H1 (cell line): Measurements from ENCODE around the gene UPB1. TPM values are rescaled to one million over a fixed set of nuclear protein-coding genes. Genes with fewer than 3 reads are reported as not detected.

Experiments
- CTCF ChIA-PET: fragments of 300-600 bp; sonication (Branson Sonifier 250); formaldehyde crosslinking; loops from one replicate; lab custom pipeline; 2021; ENCODE audit not compliant: partially characterized antibody; lab: Charles Lee
- POLR2A ChIA-PET: fragments of 300-600 bp; sonication (Branson Sonifier 250); formaldehyde crosslinking; loops from one replicate; lab custom pipeline; 2021; ENCODE audit warnings: inconsistent platforms; ENCODE audit not compliant: partially characterized antibody; lab: Charles Lee
- DNase-seq, 2 experiments: peaks; one replicate each; pipeline versions ENCODE4 v3.0.0 to v3.0.0-alpha.2; 2010 to 2022; ENCODE audit warnings: low spot score in 2 of 2, low read depth in 1 of 2, mixed read lengths in 1 of 2
- FAIRE-seq: peaks from 2 replicates; lab custom pipeline; 2011; peaks lifted over from hg19 to GRCh38; lab: Jason Lieb, UNC
- H2AFZ ChIP-seq: 2 replicates; pipeline ENCODE4 v1.8.1; 2012; ENCODE audit warnings: low read length, inconsistent platforms
- H2AK5ac ChIP-seq: 2 replicates; pipeline ENCODE4 v1.6.1; 2013; ENCODE audit warnings: low read depth, low read length
- H2BK120ac ChIP-seq: replicated peaks from 2 replicates; pipeline ENCODE3; 2013; ENCODE audit warnings: low read depth, low read length, inconsistent platforms
- H2BK12ac ChIP-seq: 2 replicates; pipeline ENCODE4 v1.6.1; 2013; ENCODE audit warnings: low read depth, low read length
- H2BK15ac ChIP-seq: 2 replicates; pipeline ENCODE4 v1.6.1; 2013; ENCODE audit warnings: low read length
- H2BK20ac ChIP-seq: 2 replicates; pipeline ENCODE4 v1.6.1; 2013; ENCODE audit warnings: low read length
- H2BK5ac ChIP-seq: 2 replicates; pipeline ENCODE4 v1.6.1; 2013; ENCODE audit warnings: low read depth, low read length
- H3K14ac ChIP-seq: 2 replicates; pipeline ENCODE4 v1.6.1; 2013; ENCODE audit warnings: inconsistent platforms; ENCODE audit not compliant: insufficient read length
- H3K18ac ChIP-seq: 2 replicates; pipeline ENCODE4 v1.6.1; 2013; ENCODE audit warnings: low read length; ENCODE audit errors: extremely low read depth
- H3K23ac ChIP-seq: 2 replicates; pipeline ENCODE4 v1.6.1; 2013; ENCODE audit warnings: inconsistent platforms; ENCODE audit not compliant: insufficient read length
- H3K23me2 ChIP-seq: 2 replicates; pipeline ENCODE4 v1.6.1; 2013; ENCODE audit warnings: low read depth, low read length
- H3K27ac ChIP-seq: 2 replicates; pipeline ENCODE4 v1.6.1; 2011; ENCODE audit warnings: low read depth, low read length, inconsistent platforms
- H3K27me3 ChIP-seq, 4 experiments: replicated peaks in 1 of 4; 1 replicate in 1 of 4; 2 replicates in 3 of 4; pipeline versions ENCODE4 v1.6.1 to v1.8.1; 2011 to 2013; ENCODE audit warnings: low read length in 3 of 4, mild to moderate bottlenecking in 3 of 4, inconsistent platforms in 2 of 4, mixed read lengths in 2 of 4, moderate library complexity in 1 of 4; ENCODE audit not compliant: control insufficient read depth in 3 of 4, insufficient read depth in 3 of 4; ENCODE audit errors: extremely low read depth in 1 of 4
- H3K36me3 ChIP-seq, 4 experiments: 2 replicates each; pipeline versions ENCODE4 v1.6.1 to v1.8.1; 2011 to 2013; ENCODE audit warnings: mild to moderate bottlenecking in 4 of 4, low read length in 3 of 4, moderate library complexity in 2 of 4, control low read depth in 1 of 4, inconsistent platforms in 1 of 4; ENCODE audit not compliant: insufficient read depth in 4 of 4, control insufficient read depth in 2 of 4
- H3K4ac ChIP-seq: replicated peaks from 2 replicates; pipeline ENCODE3; 2013; ENCODE audit warnings: low read length, low read depth, mixed read lengths, inconsistent platforms; ENCODE audit not compliant: insufficient read length
- H3K4me1 ChIP-seq, 4 experiments: replicated peaks in 1 of 4; 1 replicate in 1 of 4; 2 replicates in 3 of 4; pipeline versions ENCODE4 v1.6.1 to v1.8.1; 2011 to 2013; ENCODE audit warnings: low read length in 3 of 4, inconsistent platforms in 2 of 4, mixed read lengths in 1 of 4; ENCODE audit not compliant: insufficient read depth in 4 of 4, control insufficient read depth in 3 of 4
- H3K4me2 ChIP-seq, 2 experiments: 2 replicates each; pipeline versions ENCODE4 v1.6.1 to v1.8.1; 2011 to 2013; ENCODE audit warnings: low read depth in 2 of 2, low read length in 2 of 2, control low read depth in 1 of 2, inconsistent platforms in 1 of 2, mild to moderate bottlenecking in 1 of 2; ENCODE audit not compliant: insufficient read depth in 1 of 2
- H3K4me3 ChIP-seq, 4 experiments: fragments of 200-600, 300-600 bp in 1 of 4; sonication (generic), shearing (Covaris generic), sonication (Bioruptor Twin) in 1 of 4; 2 replicates each; pipeline versions ENCODE4 v1.5.1 to v1.8.1; 2011 to 2016; ENCODE audit warnings: low read length in 4 of 4, low read depth in 3 of 4, control low read depth in 2 of 4, inconsistent platforms in 2 of 4, mild to moderate bottlenecking in 2 of 4, mixed read lengths in 1 of 4, moderate library complexity in 1 of 4; ENCODE audit not compliant: insufficient read depth in 2 of 4; ENCODE audit errors: extremely low read depth in 1 of 4
- H3K56ac ChIP-seq: replicated peaks from 2 replicates; pipeline ENCODE3; 2013; ENCODE audit warnings: low read depth, mild to moderate bottlenecking, mixed read lengths, low read length, inconsistent platforms; ENCODE audit not compliant: insufficient read length
- H3K79me1 ChIP-seq: 2 replicates; pipeline ENCODE4 v1.6.1; 2013; ENCODE audit warnings: low read depth, low read length, control low read depth
- H3K79me2 ChIP-seq, 2 experiments: 2 replicates each; pipeline versions ENCODE4 v1.6.1 to v1.8.1; 2012 to 2013; ENCODE audit warnings: low read length in 2 of 2, mild to moderate bottlenecking in 2 of 2, inconsistent platforms in 1 of 2; ENCODE audit not compliant: insufficient read depth in 2 of 2, control insufficient read depth in 1 of 2
- H3K9ac ChIP-seq, 4 experiments: replicated peaks in 1 of 4; 1 replicate in 1 of 4; 2 replicates in 3 of 4; pipeline versions ENCODE4 v1.6.1 to v1.8.1; 2011 to 2013; ENCODE audit warnings: low read depth in 3 of 4, low read length in 3 of 4, control low read depth in 2 of 4, mild to moderate bottlenecking in 2 of 4, moderate library complexity in 2 of 4, inconsistent platforms in 1 of 4; ENCODE audit errors: extremely low read depth in 1 of 4
- H3K9me3 ChIP-seq, 2 experiments: 2 replicates each; pipeline versions ENCODE4 v1.6.1 to v1.8.1; 2012 to 2013; ENCODE audit warnings: mild to moderate bottlenecking in 2 of 2, moderate library complexity in 2 of 2, control low read depth in 1 of 2, inconsistent platforms in 1 of 2, low read depth in 1 of 2, low read length in 1 of 2, mixed read lengths in 1 of 2; ENCODE audit not compliant: insufficient read depth in 2 of 2
- H4K20me1 ChIP-seq, 2 experiments: replicated peaks in 1 of 2; 2 replicates each; pipeline versions ENCODE3 to v1.8.1; 2011 to 2013; ENCODE audit warnings: inconsistent platforms in 2 of 2, low read length in 2 of 2, mild to moderate bottlenecking in 1 of 2; ENCODE audit not compliant: insufficient read depth in 2 of 2, control insufficient read depth in 1 of 2
- H4K5ac ChIP-seq: 2 replicates; pipeline ENCODE4 v1.6.1; 2013; ENCODE audit warnings: low read length, low read depth, mixed read lengths, inconsistent platforms; ENCODE audit not compliant: insufficient read length
- H4K8ac ChIP-seq: 2 replicates; pipeline ENCODE4 v1.8.0; 2013; ENCODE audit warnings: mild to moderate bottlenecking, moderate library complexity, low read length, inconsistent platforms; ENCODE audit not compliant: insufficient read depth; ENCODE audit errors: extremely low read depth
- H4K91ac ChIP-seq: replicated peaks from 2 replicates; pipeline ENCODE3; 2013; ENCODE audit warnings: low read length, mixed read lengths, inconsistent platforms; ENCODE audit not compliant: insufficient read length
- BCL11A ChIP-seq, 2 experiments: IDR thresholded peaks; one replicate each; pipeline ENCODE4 v1.6.1; 2011; ENCODE audit warnings: low read depth in 2 of 2, low read length in 2 of 2, mild to moderate bottlenecking in 2 of 2
- GABPA ChIP-seq: IDR thresholded peaks from 2 replicates; pipeline ENCODE4 v1.6.1; 2011; ENCODE audit warnings: mild to moderate bottlenecking, low read length, moderate library complexity, borderline replicate concordance; ENCODE audit not compliant: insufficient read depth
- KDM1A ChIP-seq: fragments of 200-600, 300-600 bp; sonication (generic); IDR thresholded peaks from 2 replicates; pipeline ENCODE4 v1.7.1; 2016; ENCODE audit warnings: mild to moderate bottlenecking, low read length, borderline replicate concordance
- RXRA ChIP-seq: IDR thresholded peaks from 2 replicates; pipeline ENCODE4 v1.6.1; 2011; ENCODE audit warnings: low read depth, mild to moderate bottlenecking, low read length, moderate library complexity; ENCODE audit not compliant: insufficient read depth
- SP1 ChIP-seq: IDR thresholded peaks from 2 replicates; pipeline ENCODE4 v1.6.1; 2011; ENCODE audit warnings: low read depth, low read length
- SUZ12 ChIP-seq: fragments of 200-600 bp; sonication (generic); IDR thresholded peaks from 2 replicates; pipeline ENCODE4 v1.6.1; 2012; ENCODE audit warnings: mild to moderate bottlenecking, inconsistent platforms, low read length, moderate library complexity, mixed read lengths
- TBP ChIP-seq: IDR thresholded peaks from 2 replicates; pipeline ENCODE4 v1.6.1; 2011; ENCODE audit warnings: low read depth, low read length, improper control_type of control experiment
- TCF12 ChIP-seq: IDR thresholded peaks from 2 replicates; pipeline ENCODE4 v1.6.1; 2011; ENCODE audit warnings: low read depth, mild to moderate bottlenecking, low read length
- YY1 ChIP-seq: IDR thresholded peaks from 2 replicates; pipeline ENCODE4 v1.6.1; 2011; ENCODE audit warnings: low read depth, mild to moderate bottlenecking, low read length
- WGBS, 2 experiments: shearing (Covaris generic) in 1 of 2; methylation state at CpG; one replicate each; pipeline versions ENCODE4 v1.1.6 to v1.1.7; 2013 to 2015; ENCODE audit warnings: low lambda C conversion rate in 2 of 2, mixed read lengths in 2 of 2, inconsistent platforms in 1 of 2, low coverage in 1 of 2, missing lambda C conversion rate in 1 of 2; ENCODE audit not compliant: insufficient replicate concordance in 2 of 2, insufficient coverage in 1 of 2, insufficient read length in 1 of 2; ENCODE audit errors: extremely low coverage in 1 of 2, missing lambda C conversion rate in 1 of 2; 5-methylcytosine and 5-hydroxymethylcytosine counted together
- polyA plus RNA-seq, 7 experiments: library from polyadenylated mRNA; depleted of rRNA in 3 of 7; stranded (reverse) in 5 of 7; unstranded in 2 of 7; fragments of >200 nt in 5 of 7; fragments of 200-250 nt in 2 of 7; gene quantifications; 1 replicate in 5 of 7; 2 replicates in 1 of 7; 4 replicates in 1 of 7; pipeline versions ENCODE4 v1.2.1 to v1.2.3, GENCODE V29; 2011 to 2013; ENCODE audit warnings: missing spikeins in 2 of 7, mixed read lengths in 2 of 7
- total RNA-seq: library from RNA; stranded (reverse); fragmentation: NEBNext Ultra II Directional; extraction: Animal tissue kit (Norgen Biotek cat#: 25700); gene quantifications from 2 replicates; pipeline ENCODE4 v1.2.1, GENCODE V29; 2021
- TF ChIP-seq, protein P1 (sequence below): IDR thresholded peaks from 2 replicates; pipeline ENCODE4 v1.6.1; 2011; ENCODE audit warnings: low read length, improper control_type of control experiment
- TF ChIP-seq, protein P2 (sequence below), 3 experiments: IDR thresholded peaks; 1 replicate in 2 of 3; 2 replicates in 1 of 3; pipeline versions ENCODE4 v1.5.1 to v1.6.1; 2011; ENCODE audit warnings: low read length in 3 of 3, mild to moderate bottlenecking in 3 of 3, inconsistent platforms in 2 of 3, low read depth in 1 of 3, moderate library complexity in 1 of 3; ENCODE audit not compliant: insufficient read depth in 1 of 3; ENCODE audit errors: control extremely low read depth in 1 of 3

Gene UPB1
- total and polyA plus RNA-seq, 2 of the 8 experiments (the other 6 are each of a cell fraction or from before 2014, with no cell fraction given), result 0.09 TPM; not detected in 1

DNA sequence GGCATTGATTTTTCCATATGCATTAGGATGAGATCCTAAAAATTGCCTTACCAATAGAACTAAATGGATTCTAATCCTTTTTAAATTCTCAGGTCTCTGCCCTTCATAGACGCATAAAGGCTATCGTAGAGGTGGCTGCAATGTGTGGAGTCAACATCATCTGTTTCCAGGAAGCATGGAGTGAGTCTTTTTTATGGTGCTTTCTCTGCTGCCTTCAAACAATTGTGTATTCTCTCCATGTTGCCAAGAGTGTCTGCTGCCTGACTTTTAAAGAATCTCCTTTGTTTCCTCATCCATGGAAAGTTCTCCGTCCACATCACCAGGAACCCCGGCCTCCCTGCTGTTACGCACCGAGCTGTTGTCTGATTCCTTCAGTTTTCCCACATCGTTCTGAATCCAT is 6.9 kb downstream of the UPB1 start:
- WGBS, 2 experiments, result 71% methylated on average over 7 of the region's 7 CpGs; no CpG with 5 or more reads in 1 of the 2 experiments
- CTCF ChIA-PET, result interaction anchor here (0.6 to 15.1 kb wide), 29 partner anchors 8 to 495 kb away, joined by 3 to 201 read pairs (median 5); partner anchors contain the start of genes ADORA2A and GUCD1
- TF ChIP-seq KDM1A (no peak), SUZ12 (no peak), TCF12 (no peak), YY1 (no peak), SP1 (no peak), TBP (no peak), BCL11A (IDR thresholded peaks at IDR 0.05; ENCODE audit: low read depth in 2 of 2, low read length in 2 of 2) (no peak), RXRA (no peak), GABPA (no peak)
- TF ChIP-seq, protein P1, sequence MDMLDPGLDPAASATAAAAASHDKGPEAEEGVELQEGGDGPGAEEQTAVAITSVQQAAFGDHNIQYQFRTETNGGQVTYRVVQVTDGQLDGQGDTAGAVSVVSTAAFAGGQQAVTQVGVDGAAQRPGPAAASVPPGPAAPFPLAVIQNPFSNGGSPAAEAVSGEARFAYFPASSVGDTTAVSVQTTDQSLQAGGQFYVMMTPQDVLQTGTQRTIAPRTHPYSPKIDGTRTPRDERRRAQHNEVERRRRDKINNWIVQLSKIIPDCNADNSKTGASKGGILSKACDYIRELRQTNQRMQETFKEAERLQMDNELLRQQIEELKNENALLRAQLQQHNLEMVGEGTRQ, result no peak
- TF ChIP-seq, protein P2, sequence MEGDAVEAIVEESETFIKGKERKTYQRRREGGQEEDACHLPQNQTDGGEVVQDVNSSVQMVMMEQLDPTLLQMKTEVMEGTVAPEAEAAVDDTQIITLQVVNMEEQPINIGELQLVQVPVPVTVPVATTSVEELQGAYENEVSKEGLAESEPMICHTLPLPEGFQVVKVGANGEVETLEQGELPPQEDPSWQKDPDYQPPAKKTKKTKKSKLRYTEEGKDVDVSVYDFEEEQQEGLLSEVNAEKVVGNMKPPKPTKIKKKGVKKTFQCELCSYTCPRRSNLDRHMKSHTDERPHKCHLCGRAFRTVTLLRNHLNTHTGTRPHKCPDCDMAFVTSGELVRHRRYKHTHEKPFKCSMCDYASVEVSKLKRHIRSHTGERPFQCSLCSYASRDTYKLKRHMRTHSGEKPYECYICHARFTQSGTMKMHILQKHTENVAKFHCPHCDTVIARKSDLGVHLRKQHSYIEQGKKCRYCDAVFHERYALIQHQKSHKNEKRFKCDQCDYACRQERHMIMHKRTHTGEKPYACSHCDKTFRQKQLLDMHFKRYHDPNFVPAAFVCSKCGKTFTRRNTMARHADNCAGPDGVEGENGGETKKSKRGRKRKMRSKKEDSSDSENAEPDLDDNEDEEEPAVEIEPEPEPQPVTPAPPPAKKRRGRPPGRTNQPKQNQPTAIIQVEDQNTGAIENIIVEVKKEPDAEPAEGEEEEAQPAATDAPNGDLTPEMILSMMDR (IDR thresholded peaks at IDR 0.05; ENCODE audit: control extremely low read depth in 1 of 3, insufficient read depth in 1 of 3, low read depth in 1 of 3, low read length in 3 of 3), result no peak

More for the DNA sequence above, 6.9 kb downstream of the UPB1 start:
- Histone ChIP-seq H3K79me2 (no peaks in the 10 kb centered on the region), H3K23ac (no peak overlapping the region), H3K27ac (no peak overlapping the region), H3K4me2 (no peak overlapping the region), H3K4me3 (no peak overlapping the region), H3K56ac (no peak overlapping the region), H3K9me3 (no peaks in the 10 kb centered on the region), H4K5ac (no peak overlapping the region), H3K9ac (no peak overlapping the region), H2BK15ac (no peak overlapping the region), H4K91ac (no peak overlapping the region), H3K4me1 (peaks cover 2 to 12% (median 5%) of the 10 kb centered on the region in 4 experiments; a peak in 4 of 7 replicates), H2BK120ac (no peak overlapping the region), H4K8ac (no peak overlapping the region), H2BK5ac (no peak overlapping the region), H2AK5ac (no peak overlapping the region), H3K18ac (no peak overlapping the region), H3K23me2 (no peaks in the 10 kb centered on the region), H2BK12ac (no peak overlapping the region), H3K27me3 (peaks cover 0 to 2% (median 0%) of the 10 kb centered on the region in 4 experiments; a peak in 3 of 7 replicates), H2BK20ac (no peak overlapping the region), H3K4ac (no peak overlapping the region), H3K36me3 (no peaks in the 10 kb centered on the region), H4K20me1 (no peaks in the 10 kb centered on the region), H2AFZ (no peak overlapping the region), H3K79me1 (no peaks in the 10 kb centered on the region), H3K14ac (no peak overlapping the region)
- FAIRE-seq, result no peak
- DNase-seq, result no peak
- POLR2A ChIA-PET, result no interaction called here
